Measurements from ENCODE around the gene C1QB. TPM values are rescaled to one million over a fixed set of nuclear protein-coding genes. Genes with fewer than 3 reads are reported as not detected.

C1QB gene
- total and polyA plus RNA-seq, 9 of the 15 experiments (the other 6 are each of a cell fraction or from before 2014, with no cell fraction given), result 0.55 TPM; not detected in 8

- Histone ChIP-seq H2AFZ (ENCODE audit: low read depth, low read length) (no peak overlapping the region), H3K27ac (ENCODE audit: extremely low read depth, low read depth, low read length) (no peak overlapping the region), H3K9me3 (replicated peaks; ENCODE audit: control insufficient read depth, insufficient read depth, low read depth, low read length) (no peaks in the 10 kb centered on the region), H3K4me1 (replicated peaks in 1 of 2; ENCODE audit: control insufficient read depth in 2 of 2, insufficient read depth in 2 of 2, low read length in 2 of 2) (peaks cover 0 to 7% of the 10 kb centered on the region in 2 experiments; a peak in 2 of 5 replicates), H3K79me2 (ENCODE audit: control insufficient read depth, insufficient read depth, low read length) (no peaks in the 10 kb centered on the region), H3K36me3 (ENCODE audit: control insufficient read depth, insufficient read depth, low read length) (no peaks in the 10 kb centered on the region), H3K4me3 (no peak overlapping the region), H3K4me2 (ENCODE audit: insufficient read depth, low read length) (no peak overlapping the region), H3K9ac (ENCODE audit: insufficient read depth in 1 of 2, low read depth in 2 of 2, low read length in 2 of 2) (no peak overlapping the region), H4K20me1 (replicated peaks; ENCODE audit: control insufficient read depth, insufficient read depth, low read length) (peaks cover 22% of the 10 kb centered on the region), H3K9me1 (ENCODE audit: control insufficient read depth, insufficient read depth, low read length) (no peaks in the 10 kb centered on the region), H3K27me3 (ENCODE audit: control insufficient read depth in 2 of 2, insufficient read depth in 2 of 2, low read length in 2 of 2) (peaks cover 27 to 61% of the 10 kb centered on the region in 2 experiments; a peak in 4 of 5 replicates)
- ChIA-PET POLR2A (interaction anchor here (0.7 to 1.1 kb wide), 3 partner anchors 8 to 926 kb away, joined by 3 to 4 read pairs (median 3); no protein-coding TSS in a partner anchor), CTCF (ENCODE audit: low intra/inter-chr PET ratio) (no interaction called here)
- WGBS (ENCODE audit: insufficient coverage, low coverage, missing lambda C conversion rate), result 0% methylated on average over 2 of the region's 2 CpGs
- intact Hi-C loops (cut with micrococcal nuclease) (no loop called here), in situ Hi-C loops (cut with MboI) (no loop called here)
- no TSS peak for BruUV-seq (replicated peaks)
- DNase-seq (ENCODE audit: extremely low read depth in 1 of 4, low spot score in 3 of 4), result no peak
- no peak for ATAC-seq
- no peak for FAIRE-seq
- TF ChIP-seq ZNF318 (IDR thresholded peaks at IDR 0.05; ENCODE audit: borderline replicate concordance in 1 of 2, low read depth in 1 of 2), result no peak
- TF ChIP-seq FOXA3 (CRISPR knock-in tag; conservative IDR thresholded peaks at IDR 0.05 in 1 of 2, IDR thresholded peaks at IDR 0.05 in 1 of 2), result no peak
- TF ChIP-seq MYC (IDR thresholded peaks at IDR 0.05; ENCODE audit: low read depth, low read length), result no peak
- no peak for TF ChIP-seq MYC (CRISPR knock-in tag; IDR thresholded peaks at IDR 0.05; ENCODE audit: borderline replicate concordance, low read depth)
- no peak for TF ChIP-seq TARDBP (IDR thresholded peaks at IDR 0.05)
- TF ChIP-seq ZNF146 (CRISPR knock-in tag; IDR thresholded peaks at IDR 0.05; ENCODE audit: unreplicated experiment), result no peak
- TF ChIP-seq DNMT1 (IDR thresholded peaks at IDR 0.05), result no peak
- no peak for TF ChIP-seq TEAD2 (tag; IDR thresholded peaks at IDR 0.05)
- TF ChIP-seq, protein P1, sequence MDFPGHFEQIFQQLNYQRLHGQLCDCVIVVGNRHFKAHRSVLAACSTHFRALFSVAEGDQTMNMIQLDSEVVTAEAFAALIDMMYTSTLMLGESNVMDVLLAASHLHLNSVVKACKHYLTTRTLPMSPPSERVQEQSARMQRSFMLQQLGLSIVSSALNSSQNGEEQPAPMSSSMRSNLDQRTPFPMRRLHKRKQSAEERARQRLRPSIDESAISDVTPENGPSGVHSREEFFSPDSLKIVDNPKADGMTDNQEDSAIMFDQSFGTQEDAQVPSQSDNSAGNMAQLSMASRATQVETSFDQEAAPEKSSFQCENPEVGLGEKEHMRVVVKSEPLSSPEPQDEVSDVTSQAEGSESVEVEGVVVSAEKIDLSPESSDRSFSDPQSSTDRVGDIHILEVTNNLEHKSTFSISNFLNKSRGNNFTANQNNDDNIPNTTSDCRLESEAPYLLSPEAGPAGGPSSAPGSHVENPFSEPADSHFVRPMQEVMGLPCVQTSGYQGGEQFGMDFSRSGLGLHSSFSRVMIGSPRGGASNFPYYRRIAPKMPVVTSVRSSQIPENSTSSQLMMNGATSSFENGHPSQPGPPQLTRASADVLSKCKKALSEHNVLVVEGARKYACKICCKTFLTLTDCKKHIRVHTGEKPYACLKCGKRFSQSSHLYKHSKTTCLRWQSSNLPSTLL (IDR thresholded peaks at IDR 0.05), result no peak
- no peak for TF ChIP-seq KLF6 (CRISPR knock-in tag; IDR thresholded peaks at IDR 0.05; ENCODE audit: borderline replicate concordance)
- TF ChIP-seq KLF1 (tag; IDR thresholded peaks at IDR 0.05), result no peak
- TF ChIP-seq ETV1 (tag; conservative IDR thresholded peaks at IDR 0.05; ENCODE audit: low read depth), result no peak
- no peak for TF ChIP-seq HDAC6 (IDR thresholded peaks at IDR 0.05; ENCODE audit: low read depth, low read length)
- TF ChIP-seq HMG20B (CRISPR knock-in tag; IDR thresholded peaks at IDR 0.05), result no peak
These were observed 37.1 kb upstream of the C1QB start for GRCh38 chr1:22615886-22616285.

Measured in K562 (cell line).